IPS-NIHi7 (cell line): ENCODE results near the gene ST8SIA5.

Source experiments
- DNase-seq: peaks from one replicate; pipeline ENCODE4 v3.0.0; 2012; ENCODE audit warnings: mixed read lengths; ENCODE audit errors: extremely low spot score

ST8SIA5 gene

GRCh38 chr18:46672062-46672970, 84.5 kb downstream of the ST8SIA5 start:
- DNase-seq = no peak

GRCh38 chr18:46668694-46669093, 88.2 kb downstream of the ST8SIA5 start:
- DNase-seq = no peak

GRCh38 chr18:46668135-46668534, 88.7 kb downstream of the ST8SIA5 start:
- DNase-seq = no peak

- DNase-seq = no peak
Measured at GRCh38 chr18:46663539-46663938, 93.3 kb downstream of the ST8SIA5 start.

GRCh38 chr18:46660957-46661749, 95.7 kb downstream of the ST8SIA5 start:
- DNase-seq = peak; percentile 70

GRCh38 chr18:46659484-46659883, 97.4 kb downstream of the ST8SIA5 start:
- no peak for DNase-seq

GRCh38 chr18:46657115-46657955, 99.5 kb downstream of the ST8SIA5 start, which contains the start of gene LOXHD1:
Gene LOXHD1, minus strand, starts transcription at chr18:46657220. Its CDS starts 187 bp downstream, at chr18:46657033.
- peak; percentile 32 for DNase-seq

- DNase-seq = no peak
Measured at GRCh38 chr18:46656326-46657114, 100.3 kb downstream of the ST8SIA5 start.

GRCh38 chr18:46652372-46652771, 104.5 kb downstream of the ST8SIA5 start:
- no peak for DNase-seq

- DNase-seq = no peak
Measured at GRCh38 chr18:46650681-46651080, 106.2 kb downstream of the ST8SIA5 start.

- no peak for DNase-seq
Measured at GRCh38 chr18:46649071-46649862, 107.6 kb downstream of the ST8SIA5 start.

GRCh38 chr18:46646468-46646867, 110.4 kb downstream of the ST8SIA5 start:
- no peak for DNase-seq

GRCh38 chr18:46642561-46642960, 114.3 kb downstream of the ST8SIA5 start:
- DNase-seq = no peak

- DNase-seq = no peak
Measured at GRCh38 chr18:46641917-46642316, 114.9 kb downstream of the ST8SIA5 start.

- DNase-seq = no peak
Measured at GRCh38 chr18:46639386-46639785, 117.5 kb downstream of the ST8SIA5 start.

GRCh38 chr18:46636040-46636630, 120.7 kb downstream of the ST8SIA5 start:
- no peak for DNase-seq

- no peak for DNase-seq
Measured at GRCh38 chr18:46632401-46633071, 124.3 kb downstream of the ST8SIA5 start.

- DNase-seq = no peak
Measured at GRCh38 chr18:46630991-46631390, 125.9 kb downstream of the ST8SIA5 start.

GRCh38 chr18:46630160-46630559, 126.7 kb downstream of the ST8SIA5 start:
- no peak for DNase-seq
